Measurements from ENCODE around the gene IGFBP7.

The IGFBP7 gene

GRCh38 chr4:57099363-57099762, 10.8 kb downstream of the IGFBP7 start:
- no peak for TF ChIP-seq CTCF (IDR thresholded peaks at IDR 0.05; ENCODE audit: low read length, missing control alignments)
- no peak overlapping the region for H3K4me3 ChIP-seq (replicated peaks; ENCODE audit: low read depth, low read length)
- DNase-seq (ENCODE audit: low read depth): no peak

- TF ChIP-seq CTCF (IDR thresholded peaks at IDR 0.05; ENCODE audit: low read length, missing control alignments): no peak
- no peak overlapping the region for H3K4me3 ChIP-seq (replicated peaks; ENCODE audit: low read depth, low read length)
- DNase-seq (ENCODE audit: low read depth): peak; percentile 89
Observed at GRCh38 chr4:57098941-57099340, 11.2 kb downstream of the IGFBP7 start.

GRCh38 chr4:57098415-57098814, 11.8 kb downstream of the IGFBP7 start:
- DNase-seq (ENCODE audit: low read depth): no peak
- no peak overlapping the region for H3K4me3 ChIP-seq (replicated peaks; ENCODE audit: low read depth, low read length)
- no peak for TF ChIP-seq CTCF (IDR thresholded peaks at IDR 0.05; ENCODE audit: low read length, missing control alignments)

GRCh38 chr4:57097711-57098110, 12.5 kb downstream of the IGFBP7 start:
- H3K4me3 ChIP-seq (replicated peaks; ENCODE audit: low read depth, low read length): no peak overlapping the region
- TF ChIP-seq CTCF (IDR thresholded peaks at IDR 0.05; ENCODE audit: low read length, missing control alignments): no peak
- no peak for DNase-seq (ENCODE audit: low read depth)

GRCh38 chr4:57095956-57096355, 14.2 kb downstream of the IGFBP7 start:
- DNase-seq (ENCODE audit: low read depth): peak; percentile 92
- no peak for TF ChIP-seq CTCF (IDR thresholded peaks at IDR 0.05; ENCODE audit: low read length, missing control alignments)
- no peak overlapping the region for H3K4me3 ChIP-seq (replicated peaks; ENCODE audit: low read depth, low read length)

- peak; percentile 33 for DNase-seq (ENCODE audit: low read depth)
- H3K4me3 ChIP-seq (replicated peaks; ENCODE audit: low read depth, low read length): no peak overlapping the region
- no peak for TF ChIP-seq CTCF (IDR thresholded peaks at IDR 0.05; ENCODE audit: low read length, missing control alignments)
Observed at GRCh38 chr4:57095245-57095644, 14.9 kb downstream of the IGFBP7 start.

- peak; percentile 72 for DNase-seq (ENCODE audit: low read depth)
- no peak overlapping the region for H3K4me3 ChIP-seq (replicated peaks; ENCODE audit: low read depth, low read length)
- TF ChIP-seq CTCF (IDR thresholded peaks at IDR 0.05; ENCODE audit: low read length, missing control alignments): peak; percentile 8
Observed at GRCh38 chr4:57094832-57095223, 15.4 kb downstream of the IGFBP7 start.

All from fibroblast of pulmonary artery (primary cell).